BJ (cell line): ENCODE results near the gene CSAG3. TPM values are rescaled to one million over a fixed set of nuclear protein-coding genes. Genes with fewer than 3 reads are reported as not detected.
"Not testable (repeated sequence)": the region's sequence is repeated elsewhere in the genome, so short reads cannot be mapped to it uniquely, and the experiment has no call there.

ENCODE experiments used
- CTCF ChIA-PET: fragments of 350-600 bp; formaldehyde crosslinking; extraction: SDS; loops from one replicate; lab custom pipeline; 2021; ENCODE audit warnings: antibody characterized with exemption, inconsistent platforms; lab: Yijun Ruan, JAX
- POLR2A ChIA-PET: fragments of 300-600 bp; sonication (Branson Sonifier 250); formaldehyde crosslinking; extraction: SDS; loops from one replicate; lab custom pipeline; 2021; ENCODE audit warnings: antibody characterized with exemption; lab: Charles Lee
- DNase-seq: peaks from one replicate; pipeline ENCODE4 v3.0.0-alpha.2; 2011; ENCODE audit warnings: low read depth
- H3K27me3 ChIP-seq: 2 replicates; pipeline ENCODE4 v1.6.0; 2011; ENCODE audit warnings: low read length; ENCODE audit not compliant: control insufficient read depth, insufficient read depth
- H3K36me3 ChIP-seq: 2 replicates; pipeline ENCODE4 v1.5.1; 2011; ENCODE audit warnings: low read length; ENCODE audit not compliant: control insufficient read depth, insufficient read depth
- H3K4me3 ChIP-seq: 2 replicates; pipeline ENCODE4 v1.5.1; 2011; ENCODE audit warnings: low read depth, mild to moderate bottlenecking, control low read depth, low read length
- CTCF ChIP-seq: IDR thresholded peaks from 2 replicates; pipeline ENCODE4 v1.5.1; 2011; ENCODE audit warnings: low read depth, mild to moderate bottlenecking, control low read depth, inconsistent platforms, low read length, moderate library complexity; ENCODE audit not compliant: insufficient read depth
- polyA plus RNA-seq: library from polyadenylated mRNA; depleted of rRNA; stranded (reverse); fragments of >200 nt; gene quantifications from 2 replicates; pipeline ENCODE4 v1.2.3, GENCODE V29; 2011; rRNA removed

CSAG3 gene
- polyA plus RNA-seq, 1 experiment, result not detected

DNA sequence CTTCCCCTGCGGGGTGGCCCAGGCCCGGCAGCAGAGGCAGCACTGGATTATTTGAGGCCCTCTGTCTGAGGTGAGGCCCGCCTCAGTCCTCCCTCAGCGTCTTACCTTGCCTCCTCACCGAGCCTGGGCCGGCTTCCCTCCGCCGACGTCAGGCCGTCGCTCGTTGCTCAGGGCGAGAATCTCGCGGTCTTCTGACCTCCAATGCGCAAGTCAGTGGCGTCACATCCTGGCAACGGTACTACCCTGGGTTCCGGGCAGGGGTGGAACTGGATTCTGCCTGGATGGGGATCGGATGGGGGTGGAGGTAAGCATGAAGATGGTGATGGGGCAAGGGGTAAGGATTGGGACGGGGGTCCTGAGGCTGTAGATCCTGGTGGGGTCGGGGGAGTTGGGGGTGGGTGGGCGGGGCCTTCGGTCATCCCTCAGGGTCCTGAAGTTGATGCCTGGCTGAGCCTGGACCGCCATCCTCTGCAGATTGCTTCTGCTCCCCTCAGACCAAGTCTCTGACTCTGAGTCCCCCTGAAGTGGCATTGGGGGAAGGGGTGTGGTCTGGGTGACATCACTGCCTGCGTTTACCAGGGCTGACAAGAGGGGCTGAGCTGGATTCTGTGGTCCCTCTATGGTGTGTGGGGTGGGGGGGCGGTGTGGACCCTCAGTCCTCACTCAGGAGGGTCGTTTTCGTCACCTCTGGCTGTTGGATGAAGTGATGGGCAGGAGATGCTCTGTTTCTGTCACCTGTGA is 10.7 kb downstream of the CSAG3 start, which contains the start of gene MAGEA6:
MAGEA6 (minus strand) TSS at position 141 of the 741 bp plus-strand sequence. CDS start 2,039 bp downstream, outside the sequence.
- DNase-seq, H3K36me3 ChIP-seq, H3K4me3 ChIP-seq, CTCF ChIA-PET, POLR2A ChIA-PET, H3K27me3 ChIP-seq: not testable (repeated sequence)

DNA sequence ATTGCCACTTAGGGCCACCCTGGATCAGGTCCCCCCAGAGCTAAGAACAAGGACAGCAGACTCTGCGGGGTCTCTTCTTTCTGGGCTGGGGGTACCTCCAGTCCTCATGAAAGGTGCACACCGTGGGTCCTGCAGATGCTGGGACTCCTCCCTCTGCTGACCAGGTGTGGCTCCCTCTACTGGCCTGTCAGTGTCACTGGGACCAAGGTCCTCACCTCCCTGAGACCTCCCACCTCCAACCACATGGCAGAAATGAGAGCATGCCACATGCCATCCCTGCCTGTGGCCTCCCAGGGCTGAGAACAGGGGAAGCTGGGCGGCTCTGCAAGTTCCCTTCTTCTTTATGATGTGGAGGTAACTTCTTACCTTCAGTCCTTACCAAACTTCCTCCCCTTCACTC is 28.0 kb downstream of the CSAG3 start:
- H3K4me3 ChIP-seq, H3K36me3 ChIP-seq, DNase-seq, H3K27me3 ChIP-seq, CTCF ChIA-PET, POLR2A ChIA-PET: not testable (repeated sequence)

GRCh38 chrX:152798945-152799344 is 39.9 kb downstream of the CSAG3 start:
- no peak for TF ChIP-seq CTCF
- ChIA-PET POLR2A (no interaction called here), CTCF (no interaction called here)
- Histone ChIP-seq H3K36me3 (no peaks in the 10 kb centered on the region), H3K27me3 (no peaks in the 10 kb centered on the region), H3K4me3 (no peak overlapping the region)
- no peak for DNase-seq

GRCh38 chrX:152806035-152806434 is 47.0 kb downstream of the CSAG3 start:
- no peak for TF ChIP-seq CTCF
- ChIA-PET POLR2A (no interaction called here), CTCF (no interaction called here)
- Histone ChIP-seq H3K4me3 (no peak overlapping the region), H3K27me3 (no peaks in the 10 kb centered on the region), H3K36me3 (no peaks in the 10 kb centered on the region)
- no peak for DNase-seq

Other genes starting within 250 kb of the CSAG3 start
- gene GABRQ, start 121.3 kb upstream of the CSAG3 start, polyA plus RNA-seq, result not detected in 2 replicates
- gene MAGEA3, start 60.4 kb upstream of the CSAG3 start, polyA plus RNA-seq, result 0.06 TPM in 1 of 2 replicates, not detected in the other
- not detected in 2 replicates for gene CSAG2, start 49.9 kb upstream of the CSAG3 start, polyA plus RNA-seq
- gene MAGEA2B, start 44.6 kb upstream of the CSAG3 start, polyA plus RNA-seq, result not detected in 2 replicates
- not detected in 2 replicates for gene CSAG1, start 25.5 kb upstream of the CSAG3 start, polyA plus RNA-seq
- not detected in 2 replicates for gene MAGEA12, start 25.5 kb upstream of the CSAG3 start, polyA plus RNA-seq
- gene MAGEA2, start 5.4 kb upstream of the CSAG3 start, polyA plus RNA-seq, result not detected in 2 replicates
- not detected in 2 replicates for gene MAGEA6, start 10.5 kb downstream of the CSAG3 start, polyA plus RNA-seq
- gene CETN2, start 71.5 kb downstream of the CSAG3 start, polyA plus RNA-seq, result 19.1 and 44.5 TPM in 2 replicates
- gene NSDHL, start 71.8 kb downstream of the CSAG3 start, polyA plus RNA-seq, result 10.3 and 13.7 TPM in 2 replicates
- gene ZNF185, start 138.8 kb downstream of the CSAG3 start, polyA plus RNA-seq, result 7.6 and 8.3 TPM in 2 replicates
- not detected in 2 replicates for gene PNMA5, start 234.9 kb downstream of the CSAG3 start, polyA plus RNA-seq